Measurements from ENCODE around the gene NR3C1. TPM values are rescaled to one million over a fixed set of nuclear protein-coding genes. Genes with fewer than 3 reads are reported as not detected.

The NR3C1 gene
- total RNA-seq, 2 experiments from 2014 or later: 54.9 to 55.5 TPM

- POLR2A ChIA-PET: interaction anchor here (0.6 kb wide), 1 partner anchor 562 kb away, joined by 3 read pairs; no protein-coding TSS in a partner anchor
- no peak for DNase-seq
- CTCF ChIA-PET: interaction anchor here (0.7 to 0.8 kb wide), 2 partner anchors 13 to 15 kb away, joined by 3 read pairs; no protein-coding TSS in a partner anchor
- Mint-ChIP-seq H3K27me3 (ENCODE audit: low read depth) (no peaks in the 10 kb centered on the region), H3K4me3 (no peak overlapping the region), H3K9me3 (ENCODE audit: insufficient read depth) (no peaks in the 10 kb centered on the region), H3K4me1 (ENCODE audit: low read depth) (peaks cover 18% of the 10 kb centered on the region), H3K27ac (no peak overlapping the region), H3K36me3 (ENCODE audit: low read depth) (peaks cover 40% of the 10 kb centered on the region)
- ATAC-seq: no peak
Measured at GRCh38 chr5:143376195-143376779, 27.2 kb downstream of the NR3C1 start.

- ChIA-PET CTCF (interaction anchor here (1.6 kb wide), 1 partner anchor 27 kb away, joined by 3 read pairs; no protein-coding TSS in a partner anchor), POLR2A (no interaction called here)
- H3K27ac Mint-ChIP-seq: no peak overlapping the region
- no peak overlapping the region for H3K4me3 Mint-ChIP-seq
- peaks cover 16% of the 10 kb centered on the region for H3K4me1 Mint-ChIP-seq (ENCODE audit: low read depth)
- H3K36me3 Mint-ChIP-seq (ENCODE audit: low read depth): peaks cover 34% of the 10 kb centered on the region
- no peaks in the 10 kb centered on the region for H3K9me3 Mint-ChIP-seq (ENCODE audit: insufficient read depth)
- no peak for DNase-seq
- no peaks in the 10 kb centered on the region for H3K27me3 Mint-ChIP-seq (ENCODE audit: low read depth)
- no peak for ATAC-seq
Measured at GRCh38 chr5:143374496-143375217, 28.8 kb downstream of the NR3C1 start.

GRCh38 chr5:143373076-143373475 lies 30.4 kb downstream of the NR3C1 start:
- CTCF ChIA-PET: no interaction called here

GRCh38 chr5:143372187-143372829 lies 31.2 kb downstream of the NR3C1 start:
- Mint-ChIP-seq H3K36me3 (ENCODE audit: low read depth) (peaks cover 41% of the 10 kb centered on the region), H3K27me3 (ENCODE audit: low read depth) (no peaks in the 10 kb centered on the region), H3K27ac (no peak overlapping the region), H3K4me3 (no peak overlapping the region), H3K4me1 (ENCODE audit: low read depth) (peaks cover 13% of the 10 kb centered on the region), H3K9me3 (ENCODE audit: insufficient read depth) (peaks cover 4% of the 10 kb centered on the region)
- DNase-seq (no peak), ATAC-seq (no peak)
- POLR2A ChIA-PET: no interaction called here
- CTCF ChIA-PET: no interaction called here

More at GRCh38 chr5:143373076-143373475, 30.4 kb downstream of the NR3C1 start:
- H3K27ac Mint-ChIP-seq: no peak overlapping the region
- H3K4me1 Mint-ChIP-seq (ENCODE audit: low read depth): peaks cover 14% of the 10 kb centered on the region
- H3K27me3 Mint-ChIP-seq (ENCODE audit: low read depth): no peaks in the 10 kb centered on the region
- H3K4me3 Mint-ChIP-seq: no peak overlapping the region
- no peak for DNase-seq
- POLR2A ChIA-PET: no interaction called here
- H3K9me3 Mint-ChIP-seq (ENCODE audit: insufficient read depth): no peaks in the 10 kb centered on the region
- peaks cover 40% of the 10 kb centered on the region for H3K36me3 Mint-ChIP-seq (ENCODE audit: low read depth)
- ATAC-seq: no peak

GRCh38 chr5:143370440-143370839 lies 33.0 kb downstream of the NR3C1 start:
- H3K27me3 Mint-ChIP-seq (ENCODE audit: low read depth): no peaks in the 10 kb centered on the region
- H3K4me1 Mint-ChIP-seq (ENCODE audit: low read depth): peaks cover 3% of the 10 kb centered on the region
- CTCF ChIA-PET: no interaction called here
- DNase-seq (no peak), ATAC-seq (no peak)
- H3K27ac Mint-ChIP-seq: no peak overlapping the region
- POLR2A ChIA-PET: no interaction called here
- H3K36me3 Mint-ChIP-seq (ENCODE audit: low read depth): peaks cover 45% of the 10 kb centered on the region
- peaks cover 4% of the 10 kb centered on the region for H3K9me3 Mint-ChIP-seq (ENCODE audit: insufficient read depth)
- no peak overlapping the region for H3K4me3 Mint-ChIP-seq

- POLR2A ChIA-PET: no interaction called here
- H3K27me3 Mint-ChIP-seq (ENCODE audit: low read depth): no peaks in the 10 kb centered on the region
- peaks cover 8% of the 10 kb centered on the region for H3K9me3 Mint-ChIP-seq (ENCODE audit: insufficient read depth)
- H3K4me1 Mint-ChIP-seq (ENCODE audit: low read depth): peaks cover 21% of the 10 kb centered on the region
- peaks cover 55% of the 10 kb centered on the region for H3K36me3 Mint-ChIP-seq (ENCODE audit: low read depth)
- H3K27ac Mint-ChIP-seq: no peak overlapping the region
- no peak for ATAC-seq
- CTCF ChIA-PET: interaction anchor here (0.7 kb wide), 1 partner anchor 12 kb away, joined by 3 read pairs; no protein-coding TSS in a partner anchor
- no peak for DNase-seq
- H3K4me3 Mint-ChIP-seq: no peak overlapping the region
Measured at GRCh38 chr5:143364061-143364460, 39.4 kb downstream of the NR3C1 start.

- POLR2A ChIA-PET: no interaction called here
- CTCF ChIA-PET: no interaction called here
Measured at GRCh38 chr5:143362664-143363227, 40.7 kb downstream of the NR3C1 start.

GRCh38 chr5:143361438-143361837 lies 42.0 kb downstream of the NR3C1 start:
- POLR2A ChIA-PET: no interaction called here
- Mint-ChIP-seq H3K36me3 (ENCODE audit: low read depth) (peaks cover 36% of the 10 kb centered on the region), H3K27me3 (ENCODE audit: low read depth) (no peaks in the 10 kb centered on the region), H3K4me3 (no peak overlapping the region), H3K4me1 (ENCODE audit: low read depth) (peaks cover 27% of the 10 kb centered on the region), H3K27ac (no peak overlapping the region), H3K9me3 (ENCODE audit: insufficient read depth) (peaks cover 4% of the 10 kb centered on the region)
- CTCF ChIA-PET: interaction anchor here (0.9 kb wide), 1 partner anchor 15 kb away, joined by 3 read pairs; no protein-coding TSS in a partner anchor
- DNase-seq (no peak), ATAC-seq (no peak)

More at GRCh38 chr5:143362664-143363227, 40.7 kb downstream of the NR3C1 start:
- H3K27me3 Mint-ChIP-seq (ENCODE audit: low read depth): no peaks in the 10 kb centered on the region
- peaks cover 22% of the 10 kb centered on the region for H3K4me1 Mint-ChIP-seq (ENCODE audit: low read depth)
- ATAC-seq (no peak), DNase-seq (no peak)
- peaks cover 44% of the 10 kb centered on the region for H3K36me3 Mint-ChIP-seq (ENCODE audit: low read depth)
- no peak overlapping the region for H3K27ac Mint-ChIP-seq
- H3K9me3 Mint-ChIP-seq (ENCODE audit: insufficient read depth): peaks cover 5% of the 10 kb centered on the region
- H3K4me3 Mint-ChIP-seq: no peak overlapping the region

- ChIA-PET CTCF (interaction anchor here (0.9 to 1.2 kb wide), 2 partner anchors 9 to 16 kb away, joined by 3 read pairs; no protein-coding TSS in a partner anchor), POLR2A (no interaction called here)
- Mint-ChIP-seq H3K36me3 (ENCODE audit: low read depth) (peaks cover 31% of the 10 kb centered on the region), H3K27me3 (ENCODE audit: low read depth) (no peaks in the 10 kb centered on the region), H3K27ac (no peak overlapping the region), H3K9me3 (ENCODE audit: insufficient read depth) (peaks cover 4% of the 10 kb centered on the region), H3K4me1 (ENCODE audit: low read depth) (peaks cover 28% of the 10 kb centered on the region), H3K4me3 (no peak overlapping the region)
- ATAC-seq (no peak), DNase-seq (no peak)
Measured at GRCh38 chr5:143360755-143361154, 42.7 kb downstream of the NR3C1 start.

GRCh38 chr5:143359869-143360268 lies 43.6 kb downstream of the NR3C1 start:
- H3K4me1 Mint-ChIP-seq (ENCODE audit: low read depth): peaks cover 30% of the 10 kb centered on the region
- DNase-seq: no peak
- no peaks in the 10 kb centered on the region for H3K27me3 Mint-ChIP-seq (ENCODE audit: low read depth)
- ChIA-PET CTCF (interaction anchor here (1.2 kb wide), 1 partner anchor 8 kb away, joined by 3 read pairs; no protein-coding TSS in a partner anchor), POLR2A (no interaction called here)
- peaks cover 24% of the 10 kb centered on the region for H3K36me3 Mint-ChIP-seq (ENCODE audit: low read depth)
- no peak overlapping the region for H3K4me3 Mint-ChIP-seq
- no peak overlapping the region for H3K27ac Mint-ChIP-seq
- no peak for ATAC-seq
- H3K9me3 Mint-ChIP-seq (ENCODE audit: insufficient read depth): peaks cover 1% of the 10 kb centered on the region

GRCh38 chr5:143356855-143357583 lies 46.5 kb downstream of the NR3C1 start:
- CTCF ChIA-PET: interaction anchor here (0.7 kb wide), 1 partner anchor 340 kb away, joined by 3 read pairs; no protein-coding TSS in a partner anchor
- peaks cover 8% of the 10 kb centered on the region for H3K36me3 Mint-ChIP-seq (ENCODE audit: low read depth)
- DNase-seq (no peak), ATAC-seq (no peak)
- peaks cover 53% of the 10 kb centered on the region for H3K4me1 Mint-ChIP-seq (ENCODE audit: low read depth)
- no peak overlapping the region for H3K4me3 Mint-ChIP-seq
- H3K27me3 Mint-ChIP-seq (ENCODE audit: low read depth): no peaks in the 10 kb centered on the region
- no peak overlapping the region for H3K27ac Mint-ChIP-seq
- POLR2A ChIA-PET: no interaction called here
- no peaks in the 10 kb centered on the region for H3K9me3 Mint-ChIP-seq (ENCODE audit: insufficient read depth)
